Body of pancreas (tissue), 4 donors: ENCODE data around the gene CHST9. TPM values are rescaled to one million over a fixed set of nuclear protein-coding genes. Genes with fewer than 3 reads are reported as not detected.

ENCODE experiments used
- ATAC-seq: fragments of 150-250 bp; one replicate; pipeline ENCODE4 v1.9.1; 2016
- DNase-seq, 4 donors: peaks; one replicate each; pipeline ENCODE4 v3.0.0-alpha.2; 2019
- H3K27ac ChIP-seq, 4 donors: fragments of 200-600 bp; sonication (generic); 1 replicate in 3 of 4; 2 replicates in 1 of 4; pipeline versions ENCODE4 v1.5.1 to v1.6.1; 2016 to 2019; ENCODE audit warnings: mild to moderate bottlenecking in 1 of 4, mixed read lengths in 1 of 4, moderate library complexity in 1 of 4
- H3K27me3 ChIP-seq, 2 donors: fragments of 200-600 bp; sonication (generic); one replicate each; pipeline ENCODE4 v1.6.0; 2016; ENCODE audit warnings: mild to moderate bottlenecking in 1 of 2
- H3K36me3 ChIP-seq, 2 donors: fragments of 200-600 bp; sonication (generic); replicated peaks in 1 of 2; 2 replicates each; pipeline ENCODE4 v1.5.1; 2016; ENCODE audit warnings: low read depth in 2 of 2; ENCODE audit not compliant: insufficient read depth in 1 of 2
- H3K4me1 ChIP-seq: fragments of 200-600 bp; sonication (generic); one replicate; pipeline ENCODE4 v1.6.0; 2016
- H3K4me3 ChIP-seq, 2 donors: fragments of 200-600 bp; sonication (generic); 1 replicate in 1 of 2; 2 replicates in 1 of 2; pipeline ENCODE4 v1.5.1; 2016 to 2019
- H3K9me3 ChIP-seq, 3 donors: fragments of 200-600 bp; sonication (generic); 1 replicate in 2 of 3; 2 replicates in 1 of 3; pipeline ENCODE4 v1.5.1; 2016
- POLR2A ChIP-seq, 3 donors: fragments of 450-650 bp; IDR thresholded peaks; one replicate each; pipeline ENCODE4 v1.6.1; 2016; ENCODE audit warnings: antibody characterized with exemption in 3 of 3, mild to moderate bottlenecking in 2 of 3
- WGBS, 2 donors: methylation state at CpG; one replicate each; pipeline ENCODE4 v1.1.5; 2017; 5-methylcytosine and 5-hydroxymethylcytosine counted together
- intact Hi-C: fragments of 100-400 bp; cut with DNase I; formaldehyde crosslinking; loops from one replicate; pipeline ENCODE4 v1.15.1; 2023
- total RNA-seq, 2 donors: library from RNA; depleted of rRNA; stranded (reverse); fragments of >200 nt; gene quantifications; one replicate each; pipeline ENCODE4 v1.1.0, GENCODE V29; 2016
- TF ChIP-seq, protein P1 (sequence below), 7 experiments: fragments of 450-650 bp in 4 of 7; fragments of 200-600 bp in 3 of 7; sonication (generic) in 3 of 7; IDR thresholded peaks; one replicate each; pipeline ENCODE4 v1.5.1; 2016 to 2019; ENCODE audit warnings: antibody characterized with exemption in 7 of 7

CHST9 gene
- total RNA-seq, 2 donors from 2014 or later = 4.3 to 6.7 TPM

DNA sequence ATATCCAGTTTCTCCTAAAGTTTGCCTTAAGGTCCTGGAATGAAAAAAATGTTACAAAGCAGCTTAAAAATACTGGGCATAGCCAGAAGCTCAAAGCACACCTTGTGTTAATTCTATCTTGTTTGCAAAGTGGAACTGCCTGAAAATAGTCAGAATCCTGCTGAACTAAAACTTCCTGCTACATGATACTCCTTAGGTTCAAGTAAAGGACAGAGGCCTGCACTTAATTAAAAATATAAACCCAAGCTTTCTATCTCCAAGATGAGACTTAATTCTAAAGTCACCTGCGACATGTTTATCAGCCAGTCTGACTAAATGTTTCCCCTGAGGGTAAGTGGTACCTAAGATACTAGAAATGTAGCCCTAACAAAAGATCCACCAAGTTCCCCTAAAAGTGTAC lies 103.4 kb downstream of the CHST9 start:
- DNase-seq (no peak), ATAC-seq (no peak)
- no peaks in the 10 kb centered on the region for H3K27me3 ChIP-seq
- intact Hi-C loops = no loop called here
- H3K4me3 ChIP-seq = no peak overlapping the region
- no peak for TF ChIP-seq POLR2A (IDR thresholded peaks at IDR 0.05)
- TF ChIP-seq, protein P1, sequence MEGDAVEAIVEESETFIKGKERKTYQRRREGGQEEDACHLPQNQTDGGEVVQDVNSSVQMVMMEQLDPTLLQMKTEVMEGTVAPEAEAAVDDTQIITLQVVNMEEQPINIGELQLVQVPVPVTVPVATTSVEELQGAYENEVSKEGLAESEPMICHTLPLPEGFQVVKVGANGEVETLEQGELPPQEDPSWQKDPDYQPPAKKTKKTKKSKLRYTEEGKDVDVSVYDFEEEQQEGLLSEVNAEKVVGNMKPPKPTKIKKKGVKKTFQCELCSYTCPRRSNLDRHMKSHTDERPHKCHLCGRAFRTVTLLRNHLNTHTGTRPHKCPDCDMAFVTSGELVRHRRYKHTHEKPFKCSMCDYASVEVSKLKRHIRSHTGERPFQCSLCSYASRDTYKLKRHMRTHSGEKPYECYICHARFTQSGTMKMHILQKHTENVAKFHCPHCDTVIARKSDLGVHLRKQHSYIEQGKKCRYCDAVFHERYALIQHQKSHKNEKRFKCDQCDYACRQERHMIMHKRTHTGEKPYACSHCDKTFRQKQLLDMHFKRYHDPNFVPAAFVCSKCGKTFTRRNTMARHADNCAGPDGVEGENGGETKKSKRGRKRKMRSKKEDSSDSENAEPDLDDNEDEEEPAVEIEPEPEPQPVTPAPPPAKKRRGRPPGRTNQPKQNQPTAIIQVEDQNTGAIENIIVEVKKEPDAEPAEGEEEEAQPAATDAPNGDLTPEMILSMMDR (IDR thresholded peaks at IDR 0.05) = no peak
- H3K9me3 ChIP-seq = no peaks in the 10 kb centered on the region
- no peaks in the 10 kb centered on the region for H3K4me1 ChIP-seq
- WGBS, 2 donors = 68 to 75% methylated on average over 1 of the region's 1 CpG
- H3K27ac ChIP-seq = no peak overlapping the region
- H3K36me3 ChIP-seq = no peaks in the 10 kb centered on the region

- no peaks in the 10 kb centered on the region for H3K27me3 ChIP-seq
- no peaks in the 10 kb centered on the region for H3K4me1 ChIP-seq
- 54 to 67% methylated on average over 3 of the region's 3 CpGs for WGBS, 2 donors
- no peaks in the 10 kb centered on the region for H3K9me3 ChIP-seq
- H3K36me3 ChIP-seq = no peaks in the 10 kb centered on the region
- no peak for DNase-seq
- TF ChIP-seq, protein P1 (IDR thresholded peaks at IDR 0.05) = no peak
- no peak for TF ChIP-seq POLR2A (IDR thresholded peaks at IDR 0.05)
- H3K4me3 ChIP-seq = no peak overlapping the region
- no peak overlapping the region for H3K27ac ChIP-seq
- no peak for ATAC-seq
- intact Hi-C loops = no loop called here
Observed at GRCh38 chr18:27075828-27076227, 109.3 kb downstream of the CHST9 start.

DNA sequence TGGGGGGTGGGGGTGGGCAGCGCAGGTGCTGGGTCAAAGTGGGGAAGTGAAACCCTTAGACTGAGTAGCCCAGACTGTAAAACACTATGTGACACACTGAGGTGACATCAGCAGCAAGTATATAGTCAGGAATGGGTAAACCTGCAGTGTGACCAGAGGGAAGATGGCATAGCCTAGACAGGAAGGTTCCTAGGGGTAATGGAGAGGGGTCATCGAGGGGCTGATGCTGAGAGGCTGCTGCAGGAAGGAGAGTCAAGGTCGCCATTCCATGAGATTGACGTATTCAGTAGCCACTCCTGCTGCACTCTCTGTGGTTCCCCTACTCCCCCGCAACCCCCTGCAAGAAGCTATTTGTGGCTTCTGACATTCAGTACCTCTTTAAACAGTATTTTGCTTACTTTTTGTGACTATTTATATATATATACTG lies 111.7 kb downstream of the CHST9 start:
- intact Hi-C loops = no loop called here
- ATAC-seq = no peak
- Histone ChIP-seq H3K27ac (no peak overlapping the region), H3K4me1 (no peaks in the 10 kb centered on the region), H3K9me3 (no peaks in the 10 kb centered on the region), H3K4me3 (no peak overlapping the region), H3K27me3 (no peaks in the 10 kb centered on the region), H3K36me3 (no peaks in the 10 kb centered on the region)
- DNase-seq = no peak
- 68 to 74% methylated on average over 4 to 5 of the region's 5 CpGs for WGBS, 2 donors
- TF ChIP-seq POLR2A (IDR thresholded peaks at IDR 0.05) = no peak
- TF ChIP-seq, protein P1 (IDR thresholded peaks at IDR 0.05) = no peak

DNA sequence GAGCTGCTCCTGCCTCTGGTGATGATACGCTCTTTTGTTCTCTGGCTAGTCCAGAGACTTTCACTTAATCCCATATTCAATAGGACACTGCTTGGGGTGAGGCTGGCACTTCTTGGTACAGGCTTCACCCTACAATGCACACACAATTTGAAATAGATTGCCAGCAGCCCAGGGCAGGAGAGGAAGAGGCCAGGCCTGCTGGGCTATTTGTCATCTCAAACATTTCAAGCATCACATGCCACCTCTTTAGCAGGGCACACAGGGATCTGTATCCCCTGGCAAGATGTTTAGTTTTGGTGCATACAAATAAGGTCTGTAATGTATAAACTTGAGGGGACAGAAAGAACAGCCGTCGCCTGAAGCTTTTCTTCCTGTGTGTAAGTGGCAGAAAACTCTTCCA lies 120.4 kb downstream of the CHST9 start:
- DNase-seq = no peak
- no peaks in the 10 kb centered on the region for H3K4me1 ChIP-seq
- 93 to 94% methylated on average over 3 of the region's 3 CpGs for WGBS, 2 donors
- ATAC-seq = no peak
- no peaks in the 10 kb centered on the region for H3K27me3 ChIP-seq
- H3K4me3 ChIP-seq = no peak overlapping the region
- TF ChIP-seq, protein P1 (IDR thresholded peaks at IDR 0.05) = no peak
- no peak for TF ChIP-seq POLR2A (IDR thresholded peaks at IDR 0.05)
- intact Hi-C loops = no loop called here
- no peaks in the 10 kb centered on the region for H3K9me3 ChIP-seq
- no peak overlapping the region for H3K27ac ChIP-seq
- no peaks in the 10 kb centered on the region for H3K36me3 ChIP-seq

DNA sequence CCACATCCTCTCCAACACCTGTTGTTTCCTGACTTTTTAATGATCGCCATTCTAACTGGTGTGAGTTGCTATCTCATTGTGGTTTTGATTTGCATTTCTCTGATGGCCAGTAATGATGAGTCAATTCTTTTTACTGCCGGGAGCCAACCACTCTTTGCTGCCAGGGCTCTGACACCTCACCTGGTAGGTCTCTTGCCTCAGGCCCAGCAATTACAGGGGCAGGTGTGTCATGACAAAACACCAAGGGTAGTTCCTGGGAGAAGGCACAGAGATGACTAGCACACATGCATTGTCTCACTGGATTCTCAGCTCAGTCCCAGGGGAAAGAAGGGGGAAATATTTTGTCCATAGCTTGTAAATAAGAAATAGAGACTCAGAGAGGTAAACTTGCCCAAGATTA lies 122.3 kb downstream of the CHST9 start:
- intact Hi-C loops = no loop called here
- TF ChIP-seq, protein P1 (IDR thresholded peaks at IDR 0.05) = no peak
- no peak for TF ChIP-seq POLR2A (IDR thresholded peaks at IDR 0.05)
- Histone ChIP-seq H3K9me3 (no peaks in the 10 kb centered on the region), H3K4me3 (no peak overlapping the region), H3K4me1 (peaks cover 8% of the 10 kb centered on the region), H3K27me3 (no peaks in the 10 kb centered on the region), H3K36me3 (no peaks in the 10 kb centered on the region), H3K27ac (no peak overlapping the region)
- DNase-seq (no peak), ATAC-seq (no peak)
- WGBS, 2 donors = 86 to 88% methylated on average over 2 of the region's 2 CpGs
